ENCODE results near the gene FAM168A. TPM values are rescaled to one million over a fixed set of nuclear protein-coding genes. Genes with fewer than 3 reads are reported as not detected.

FAM168A gene
- total and polyA plus RNA-seq, 9 donors, result 16.7 to 45.5 (median 39.5) TPM

GRCh38 chr11:73398132-73398526 is 199.8 kb downstream of the FAM168A start:
- Histone ChIP-seq H3K4me3 (no peak overlapping the region), H3K9me3 (no peaks in the 10 kb centered on the region), H3K27me3 (no peaks in the 10 kb centered on the region), H3K4me1 (ENCODE audit: insufficient read depth) (no peaks in the 10 kb centered on the region), H3K36me3 (no peaks in the 10 kb centered on the region), H3K27ac (no peak overlapping the region)
- intact Hi-C loops (cut with DNase I), result loop anchor here in 1 of 4 donors (10.0 kb wide), 1 partner anchor 103 kb away; no protein-coding TSS in a partner anchor
- TF ChIP-seq EP300 (IDR thresholded peaks at IDR 0.05), result no peak
- TF ChIP-seq CTCF (IDR thresholded peaks at IDR 0.05), result no peak
- TF ChIP-seq POLR2A (IDR thresholded peaks at IDR 0.05), result no peak
- no peak for DNase-seq
- 76 to 80% (median 77%) methylated on average over 5 of the region's 5 CpGs for WGBS, 3 donors

DNA sequence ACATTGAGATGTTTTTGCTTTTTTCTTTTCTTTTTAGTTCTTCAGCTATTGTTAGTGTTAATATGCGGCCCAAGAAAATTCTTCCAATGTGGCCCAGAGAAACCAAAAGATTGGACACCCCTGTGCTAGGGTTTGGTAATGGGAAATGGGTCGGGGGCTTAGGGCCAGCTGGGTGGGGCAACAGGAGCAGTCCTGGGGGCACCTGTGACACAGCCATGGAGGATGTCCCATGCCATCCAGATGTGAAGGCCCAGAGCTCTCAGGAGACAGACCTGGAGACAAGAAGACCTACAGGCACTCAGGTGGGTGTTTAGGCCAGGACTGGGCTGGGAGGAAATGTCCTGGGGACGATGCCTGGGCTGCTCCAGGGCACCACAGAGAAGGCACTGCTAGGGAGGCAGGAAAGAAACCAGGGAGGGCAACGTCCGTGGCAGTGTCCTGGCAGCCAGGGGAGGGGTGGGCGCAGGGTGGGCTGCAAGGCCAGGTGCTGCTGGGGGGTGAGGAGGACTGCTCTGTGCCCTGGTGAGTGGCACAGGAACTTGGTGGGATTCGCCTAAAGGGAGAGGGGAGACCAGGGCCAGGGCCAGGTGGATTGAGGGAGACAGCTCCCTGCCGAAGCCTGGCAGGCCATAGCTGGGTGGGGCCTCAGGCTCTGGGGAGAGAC is 200.3 kb downstream of the FAM168A start:
- Histone ChIP-seq H3K27ac (no peak overlapping the region), H3K27me3 (no peaks in the 10 kb centered on the region), H3K4me3 (no peak overlapping the region), H3K36me3 (no peaks in the 10 kb centered on the region), H3K4me1 (ENCODE audit: insufficient read depth) (no peaks in the 10 kb centered on the region), H3K9me3 (no peaks in the 10 kb centered on the region)
- intact Hi-C loops (cut with DNase I), result loop anchor here in 1 of 4 donors (10.0 kb wide), 1 partner anchor 103 kb away; no protein-coding TSS in a partner anchor
- DNase-seq, result peak in 1 of 5 donors; percentile 23
- 83 to 87% (median 84%) methylated on average over 8 of the region's 8 CpGs for WGBS, 3 donors
- no peak for TF ChIP-seq CTCF (IDR thresholded peaks at IDR 0.05)
- TF ChIP-seq EP300 (IDR thresholded peaks at IDR 0.05), result no peak
- TF ChIP-seq POLR2A (IDR thresholded peaks at IDR 0.05), result no peak

GRCh38 chr11:73396985-73397384 is 200.9 kb downstream of the FAM168A start:
- no peak for TF ChIP-seq EP300 (IDR thresholded peaks at IDR 0.05)
- TF ChIP-seq CTCF (IDR thresholded peaks at IDR 0.05), result no peak
- no peak for TF ChIP-seq POLR2A (IDR thresholded peaks at IDR 0.05)
- Histone ChIP-seq H3K4me1 (ENCODE audit: insufficient read depth) (no peaks in the 10 kb centered on the region), H3K4me3 (no peak overlapping the region), H3K36me3 (no peaks in the 10 kb centered on the region), H3K27ac (no peak overlapping the region), H3K9me3 (no peaks in the 10 kb centered on the region), H3K27me3 (no peaks in the 10 kb centered on the region)
- 60 to 67% (median 61%) methylated on average over 7 of the region's 7 CpGs for whole genome bisulfite sequencing, 3 donors
- peak in 1 of 5 donors; percentile 26 for DNase-seq
- intact Hi-C loops (cut with DNase I), result loop anchor here in 1 of 4 donors (10.0 kb wide), 1 partner anchor 102 kb away; no protein-coding TSS in a partner anchor

- intact Hi-C loops (cut with DNase I), result loop anchor here in 1 of 4 donors (10.0 kb wide), 1 partner anchor 102 kb away; no protein-coding TSS in a partner anchor
- Histone ChIP-seq H3K4me1 (ENCODE audit: insufficient read depth) (no peaks in the 10 kb centered on the region), H3K27me3 (no peaks in the 10 kb centered on the region), H3K27ac (no peak overlapping the region), H3K36me3 (no peaks in the 10 kb centered on the region), H3K4me3 (no peak overlapping the region), H3K9me3 (no peaks in the 10 kb centered on the region)
- 75 to 85% (median 80%) methylated on average over 6 of the region's 6 CpGs for WGBS, 3 donors
- peak in 1 of 5 donors; percentile 23 for DNase-seq
- no peak for TF ChIP-seq CTCF (IDR thresholded peaks at IDR 0.05)
- TF ChIP-seq EP300 (IDR thresholded peaks at IDR 0.05), result no peak
- TF ChIP-seq POLR2A (IDR thresholded peaks at IDR 0.05), result no peak
Measured at GRCh38 chr11:73396251-73396930, 201.5 kb downstream of the FAM168A start.

Data from ovary (tissue), 9 donors.